Hindlimb muscle (tissue), 1 donor: ENCODE measurements around the gene RFWD3. TPM values are rescaled to one million over a fixed set of nuclear protein-coding genes. Genes with fewer than 3 reads are reported as not detected.
"Not testable (repeated sequence)": the region's sequence is repeated elsewhere in the genome, so short reads cannot be mapped to it uniquely, and the experiment has no call there.

Source experiments
- DNase-seq: peaks from one replicate; pipeline ENCODE4 v3.0.0-alpha.2; 2013
- polyA plus RNA-seq: library from polyadenylated mRNA; unstranded; fragments of 120-200 nt; gene quantifications from one replicate; pipeline ENCODE4 v1.2.1, GENCODE V29; 2013; ENCODE audit not compliant: insufficient read length

The RFWD3 gene
- polyA plus RNA-seq, 1 donor, result 13.0 TPM

DNA sequence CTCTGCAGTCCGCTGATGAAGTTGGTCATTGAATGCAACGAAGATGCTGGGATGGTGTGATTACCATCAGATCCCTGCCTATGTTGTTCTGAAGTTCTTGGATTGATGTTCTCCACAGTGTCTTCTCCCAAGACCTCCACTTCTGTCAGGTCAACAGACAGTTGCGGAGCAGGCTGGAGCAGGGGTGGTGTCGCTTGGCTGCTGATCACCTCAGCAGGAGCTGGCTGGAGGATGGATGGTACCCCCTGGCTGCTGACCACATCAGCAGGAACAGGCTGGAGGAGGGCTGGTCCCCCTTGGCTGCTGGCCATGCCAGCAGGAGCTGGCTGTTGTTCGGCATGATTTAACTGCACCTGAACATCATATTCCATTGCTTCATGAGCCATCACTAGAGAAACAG lies 5.6 kb downstream of the RFWD3 start:
- no peak for DNase-seq

DNA sequence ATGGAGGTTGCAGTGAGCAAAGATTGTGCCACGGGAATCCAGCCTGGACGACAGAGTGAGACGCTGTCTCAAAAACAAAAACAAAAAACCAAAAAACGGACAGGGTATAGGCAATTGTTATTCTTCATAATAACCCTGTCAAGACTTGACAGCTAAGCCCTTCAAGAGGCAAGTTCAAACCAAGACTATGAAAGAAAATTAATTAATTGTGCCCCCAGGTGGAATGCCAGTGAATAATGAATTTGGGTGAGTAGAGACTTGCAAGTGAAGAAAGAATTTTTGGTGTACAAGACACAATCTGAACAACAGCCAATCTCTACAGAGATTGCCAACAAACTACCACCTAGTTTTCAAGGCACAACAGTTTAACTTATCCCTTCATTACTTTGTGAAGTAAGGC lies 6.3 kb downstream of the RFWD3 start:
- no peak for DNase-seq

- no peak for DNase-seq
These were observed 7.6 kb downstream of the RFWD3 start for GRCh38 chr16:74659041-74659440.

DNA sequence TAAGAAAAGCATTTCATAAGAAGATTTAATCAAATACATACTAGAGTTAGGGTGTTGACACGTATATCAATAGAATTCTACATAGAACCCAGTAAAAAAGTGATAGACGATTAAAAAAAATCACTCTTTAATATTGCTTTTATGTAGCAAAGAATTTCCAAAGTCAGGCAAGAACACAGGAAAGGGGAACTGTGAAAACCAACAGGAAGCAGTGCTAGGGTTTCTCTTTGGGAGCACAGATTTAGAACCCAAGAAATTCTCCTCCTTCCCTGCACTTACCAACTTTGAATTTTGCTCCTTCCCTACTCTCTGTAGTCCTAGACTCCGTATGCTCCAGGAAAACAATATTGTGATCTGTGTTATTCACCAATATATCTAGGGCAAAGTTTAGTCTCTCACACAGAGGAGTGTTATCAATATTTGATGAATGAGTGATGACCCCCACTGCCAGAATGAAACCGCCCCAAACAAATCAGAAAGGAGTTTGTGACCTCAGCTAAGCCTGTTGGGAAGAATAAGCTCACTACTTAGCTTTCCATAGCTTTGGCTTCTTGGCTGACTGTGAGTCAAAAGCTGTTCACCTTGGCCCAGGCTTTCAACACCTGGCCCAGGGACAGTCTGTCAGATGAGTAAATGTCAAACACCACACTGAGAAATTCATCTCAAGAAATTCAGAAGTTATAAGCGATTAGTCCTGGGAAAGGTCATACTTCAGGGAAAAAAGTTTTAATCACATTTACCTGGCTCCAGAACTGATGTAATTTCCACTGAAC lies 8.6 kb downstream of the RFWD3 start:
- no peak for DNase-seq

DNA sequence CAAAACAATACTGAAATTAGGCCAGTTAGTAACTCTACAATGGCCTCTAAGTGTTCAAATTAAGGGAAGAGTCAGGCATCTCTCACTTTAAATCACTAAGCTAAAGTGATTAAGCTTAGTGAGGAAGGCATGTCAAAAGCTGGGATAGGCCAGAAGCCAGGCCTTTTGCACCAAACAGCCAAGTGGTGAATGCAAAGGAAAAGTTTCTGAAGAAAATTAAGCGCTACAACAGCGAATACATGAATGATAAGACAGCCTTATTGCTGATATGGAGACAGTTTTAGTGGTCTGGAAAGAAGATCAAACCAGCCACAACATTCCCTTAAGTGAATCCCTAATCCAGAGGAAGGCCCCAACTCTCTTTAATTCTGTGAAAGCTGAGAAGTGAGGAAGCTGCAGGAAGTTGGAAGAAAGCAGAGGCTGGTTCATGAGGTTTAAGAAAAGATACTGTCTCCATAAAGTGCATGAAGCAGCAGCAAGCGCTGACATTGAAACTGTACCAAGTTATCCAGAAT lies 12.1 kb downstream of the RFWD3 start:
- DNase-seq, result no peak

GRCh38 chr16:74652883-74653282 lies 13.8 kb downstream of the RFWD3 start:
- not testable (repeated sequence) for DNase-seq

DNA sequence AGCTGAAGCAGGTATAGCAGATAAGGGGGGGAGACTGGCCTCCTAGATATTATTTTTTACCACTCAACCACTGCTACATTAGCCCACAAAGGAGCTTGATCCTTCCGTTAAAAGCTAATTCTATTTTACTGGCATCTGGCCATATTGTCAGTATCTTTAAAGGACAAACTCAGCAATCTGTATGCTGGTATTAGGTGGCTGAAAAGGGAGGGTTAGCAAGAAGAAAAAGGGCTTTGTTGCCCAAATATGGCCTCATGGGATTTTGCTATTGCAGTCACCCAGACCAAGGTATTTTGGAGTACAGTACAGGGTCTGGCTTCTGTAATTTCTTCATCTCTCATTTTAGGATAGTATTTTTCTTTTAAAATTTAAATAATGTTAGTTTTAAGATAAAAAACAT lies 14.4 kb downstream of the RFWD3 start:
- no peak for DNase-seq

GRCh38 chr16:74651841-74652240 lies 14.8 kb downstream of the RFWD3 start:
- no peak for DNase-seq

DNA sequence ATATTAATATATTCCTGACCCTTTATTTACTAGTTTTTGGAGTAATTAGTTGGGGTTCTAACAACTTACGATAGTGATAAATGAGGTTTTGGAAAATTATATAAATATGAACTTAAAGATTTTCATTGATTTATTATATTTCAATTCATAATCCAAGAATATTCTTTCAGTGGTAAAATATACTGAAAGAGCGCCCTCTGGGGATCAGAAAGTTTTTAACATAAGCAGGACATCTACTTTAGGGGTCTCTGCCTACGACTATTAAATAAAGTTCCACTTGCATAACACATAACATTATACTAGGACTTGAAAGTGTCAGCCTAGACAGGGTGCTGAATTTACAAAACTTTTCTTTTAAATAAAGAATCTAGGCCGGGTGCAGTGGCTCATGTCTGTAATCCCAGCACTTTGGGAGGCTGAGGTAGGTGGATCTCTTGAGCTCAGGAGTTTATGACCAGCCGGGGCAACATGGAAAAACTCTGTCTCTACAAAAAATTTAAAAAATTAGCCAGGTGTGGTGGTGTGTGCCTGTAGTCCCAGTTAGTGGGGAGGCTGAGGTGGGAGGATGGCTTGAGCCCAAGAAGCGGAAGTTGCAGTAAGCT lies 15.6 kb downstream of the RFWD3 start:
- DNase-seq, result no peak

- no peak for DNase-seq
These were observed 16.7 kb downstream of the RFWD3 start for GRCh38 chr16:74649839-74650504.

GRCh38 chr16:74641969-74642368 lies 24.7 kb downstream of the RFWD3 start:
- no peak for DNase-seq

DNA sequence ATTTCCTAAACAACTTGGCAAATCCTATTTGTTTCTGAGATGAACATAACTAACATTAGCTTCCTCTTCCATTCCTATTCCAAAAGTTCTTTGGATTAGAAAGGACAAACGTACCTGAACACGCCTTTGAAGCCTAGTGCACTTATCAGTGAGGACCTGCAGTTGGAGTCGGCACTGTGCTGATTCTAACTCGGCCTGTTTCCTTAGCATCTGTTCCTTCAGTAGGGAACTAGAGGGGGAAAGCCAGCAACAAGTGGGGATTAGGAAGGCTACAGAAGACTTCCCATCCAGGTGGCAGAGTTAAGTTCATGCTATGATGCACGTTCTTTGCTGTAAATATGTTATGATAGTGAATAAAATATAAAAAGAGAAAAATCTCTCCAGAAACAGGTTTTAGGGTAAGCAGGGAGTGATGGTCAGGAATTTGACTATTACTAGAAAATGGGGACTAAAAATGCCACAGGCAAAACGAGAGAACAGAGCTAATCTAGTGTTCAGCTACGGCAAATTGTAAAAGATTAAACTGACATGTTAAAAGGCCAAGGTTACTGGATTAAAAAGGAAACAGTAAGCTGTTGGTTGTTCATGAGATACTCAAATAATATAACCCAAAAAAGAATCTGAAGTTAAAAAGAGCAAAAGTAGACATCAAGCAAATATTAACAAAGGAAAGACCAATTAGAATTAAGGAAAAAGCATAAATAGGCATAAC lies 28.8 kb downstream of the RFWD3 start:
- DNase-seq, result no peak

GRCh38 chr16:74635303-74635702 lies 31.4 kb downstream of the RFWD3 start:
- DNase-seq, result no peak

DNA sequence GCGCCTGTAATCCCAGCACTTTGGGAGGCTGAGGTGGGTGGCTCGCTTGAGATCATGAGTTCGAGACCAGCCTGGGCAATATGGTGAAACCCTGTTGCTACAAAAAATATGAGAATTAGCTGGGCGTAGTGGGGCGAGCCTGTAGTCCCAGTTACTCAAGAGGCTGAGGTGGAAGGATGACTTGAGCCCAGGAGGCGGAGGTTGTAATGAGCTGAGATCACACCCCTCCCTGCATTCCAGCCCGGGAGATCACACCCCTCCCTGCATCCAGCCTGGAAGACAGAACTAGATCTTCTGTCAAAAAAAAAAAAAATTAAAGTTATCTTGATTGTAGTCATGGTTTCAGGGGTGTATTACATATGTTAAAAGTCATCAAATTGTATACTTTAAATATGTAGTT lies 33.0 kb downstream of the RFWD3 start:
- DNase-seq, result no peak

GRCh38 chr16:74627506-74628220 lies 39.0 kb downstream of the RFWD3 start:
- DNase-seq, result no peak

- no peak for DNase-seq
These were observed 39.8 kb downstream of the RFWD3 start for GRCh38 chr16:74626741-74627416.

DNA sequence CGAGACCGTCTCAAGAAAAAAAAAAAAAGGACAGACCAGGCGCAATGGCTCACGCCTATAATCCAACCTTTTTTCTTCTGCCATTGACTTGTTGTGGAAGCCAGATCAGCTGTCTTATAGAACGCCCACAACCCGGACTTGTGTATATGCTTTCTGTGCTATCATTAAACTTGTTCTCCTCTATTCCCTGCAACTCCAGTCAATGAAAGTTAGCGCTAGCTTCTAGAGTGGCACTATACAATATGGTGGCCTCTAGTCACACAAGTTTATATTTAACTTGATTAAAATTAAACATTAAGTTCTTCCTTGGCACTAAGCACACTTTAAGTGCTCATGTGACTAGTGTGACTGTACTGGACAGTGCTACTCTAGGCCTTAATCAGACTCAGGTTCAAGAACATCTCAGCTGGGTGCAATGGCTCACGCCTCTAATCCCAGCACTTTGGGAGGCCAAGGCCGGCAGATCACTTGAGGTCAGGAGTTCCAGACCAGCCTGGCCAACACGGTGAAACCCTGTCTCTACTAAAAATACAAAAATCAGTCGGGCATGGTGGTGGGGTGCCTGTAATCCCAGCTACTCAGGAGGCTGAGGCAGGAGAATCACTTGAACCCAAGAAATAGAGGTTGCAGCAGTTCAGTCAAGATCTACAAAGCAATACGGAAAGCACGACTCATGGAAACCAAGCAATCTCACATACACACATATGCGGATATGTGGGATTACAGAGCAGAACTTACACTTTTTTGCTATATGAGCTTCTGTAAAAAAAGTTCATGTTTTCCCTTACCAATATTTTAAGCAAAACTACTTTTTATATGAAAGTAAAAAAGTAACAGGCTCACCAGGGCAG lies 41.0 kb downstream of the RFWD3 start:
- DNase-seq, result no peak

DNA sequence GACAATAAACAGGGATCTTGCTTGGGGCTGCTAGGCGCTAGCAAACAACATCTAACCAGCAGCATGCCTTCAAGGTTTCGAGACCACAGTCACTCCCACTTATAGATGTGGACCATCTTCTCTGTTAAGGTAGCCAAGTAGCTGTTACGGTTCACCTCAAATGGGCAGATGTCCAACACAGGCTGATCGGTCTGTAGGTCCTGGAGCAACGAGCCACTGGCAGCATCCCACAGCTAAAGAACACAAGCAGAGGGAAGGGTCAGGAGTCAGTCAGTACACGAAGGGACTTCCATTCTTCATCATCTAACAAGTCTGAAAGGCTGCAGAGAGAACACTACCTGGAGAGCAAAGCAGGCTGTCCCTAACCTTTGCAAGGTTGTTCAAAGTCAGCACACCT lies 42.8 kb downstream of the RFWD3 start:
- DNase-seq, result no peak

DNA sequence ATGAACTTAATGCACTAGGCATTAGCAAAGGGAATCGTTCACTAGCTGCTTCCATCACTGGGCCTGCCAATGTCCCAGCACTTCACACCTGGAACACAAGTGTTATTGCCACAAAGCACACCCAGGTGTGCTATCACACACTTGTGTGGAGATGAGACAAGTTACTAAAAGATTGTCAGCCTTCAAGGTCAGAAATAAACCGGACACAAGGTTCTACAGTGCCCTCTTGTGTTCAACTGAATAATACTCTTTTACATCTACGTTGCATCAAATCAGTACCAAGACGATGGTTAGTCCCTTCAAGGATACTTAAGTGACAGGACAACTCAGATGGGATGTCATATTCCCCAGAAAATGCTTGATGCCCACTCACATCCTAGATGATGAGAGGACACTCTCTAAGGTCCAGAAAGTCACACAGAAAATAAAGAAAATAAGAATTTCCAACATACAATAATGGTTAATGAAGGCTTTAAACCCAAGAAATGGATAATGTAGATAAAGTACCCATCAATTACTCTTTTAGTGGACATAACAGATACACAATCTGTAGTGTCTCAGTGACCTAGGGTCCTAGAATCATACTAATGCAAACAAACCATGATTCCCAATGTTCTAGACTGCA lies 43.4 kb downstream of the RFWD3 start:
- peak; percentile 31 for DNase-seq

DNA sequence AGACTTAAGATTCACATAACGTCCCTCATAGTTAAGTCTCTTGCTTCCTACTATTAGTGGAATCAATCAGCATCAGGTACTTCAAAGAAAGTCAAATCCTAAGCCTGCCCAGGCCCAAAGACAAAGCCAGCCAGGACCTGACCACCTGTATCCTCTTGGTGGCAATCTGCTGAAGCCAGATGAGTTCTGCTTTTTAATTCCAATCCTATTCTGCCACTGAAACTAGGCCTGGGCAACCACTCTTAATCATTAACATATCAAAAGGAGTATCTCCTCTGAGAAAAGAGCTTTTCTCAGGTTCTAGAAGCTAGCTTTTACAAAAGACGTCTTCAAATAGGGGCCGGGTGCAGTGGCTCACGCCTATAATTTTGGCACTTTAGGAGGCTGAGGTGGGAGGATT lies 44.7 kb downstream of the RFWD3 start:
- no peak for DNase-seq
